ENCODE measurements around the gene MORC4. TPM values are rescaled to one million over a fixed set of nuclear protein-coding genes. Genes with fewer than 3 reads are reported as not detected.

Gene MORC4
- polyA plus RNA-seq, 1 experiment: 12.3 TPM

DNA sequence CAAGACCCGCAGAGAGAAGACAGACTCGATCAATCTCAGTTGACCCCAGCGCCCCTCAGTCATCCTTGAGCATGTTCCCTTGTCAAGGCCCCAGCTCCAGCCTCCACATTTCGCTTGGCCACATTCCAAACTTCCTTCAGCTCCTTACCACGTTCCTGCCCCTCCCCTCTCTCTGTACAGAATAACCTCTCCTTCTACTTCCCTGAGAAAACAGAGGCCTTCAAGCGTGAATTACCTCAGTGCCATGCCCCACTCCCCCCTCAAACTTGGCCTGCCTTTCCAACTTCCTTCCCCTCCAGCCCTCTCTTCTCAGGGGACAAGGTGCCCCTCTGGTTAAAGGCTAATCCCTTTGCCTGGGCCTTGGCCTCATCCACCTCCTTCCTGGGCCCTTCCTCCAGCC, 93.7 kb downstream of the MORC4 start:
- DNase-seq (ENCODE audit: low read depth): no peak
- Histone ChIP-seq H3K27me3 (ENCODE audit: control insufficient read depth, insufficient read depth, low read length) (no peaks in the 10 kb centered on the region), H3K36me3 (ENCODE audit: control insufficient read depth, insufficient read depth, low read length) (no peaks in the 10 kb centered on the region), H3K4me3 (ENCODE audit: low read depth, low read length) (no peak overlapping the region)
- TF ChIP-seq CTCF (IDR thresholded peaks at IDR 0.05; ENCODE audit: insufficient read depth, low read depth, low read length): no peak
- POLR2A ChIA-PET: no interaction called here
- CTCF ChIA-PET: interaction anchor here (0.6 to 3.6 kb wide), 3 partner anchors 12 to 932 kb away, joined by 3 to 13 read pairs (median 3); no protein-coding TSS in a partner anchor

GRCh38 chrX:106905064-106905708, 94.8 kb downstream of the MORC4 start:
- ChIA-PET POLR2A (no interaction called here), CTCF (interaction anchor here (3.6 kb wide), 1 partner anchor 11 kb away, joined by 13 read pairs; no protein-coding TSS in a partner anchor)
- no peaks in the 10 kb centered on the region for H3K36me3 ChIP-seq (ENCODE audit: control insufficient read depth, insufficient read depth, low read length)
- no peak overlapping the region for H3K4me3 ChIP-seq (ENCODE audit: low read depth, low read length)
- no peaks in the 10 kb centered on the region for H3K27me3 ChIP-seq (ENCODE audit: control insufficient read depth, insufficient read depth, low read length)
- no peak for TF ChIP-seq CTCF (IDR thresholded peaks at IDR 0.05; ENCODE audit: insufficient read depth, low read depth, low read length)
- no peak for DNase-seq (ENCODE audit: low read depth)

GRCh38 chrX:106903856-106904528, 96.0 kb downstream of the MORC4 start:
- ChIA-PET POLR2A (no interaction called here), CTCF (interaction anchor here (3.6 kb wide), 1 partner anchor 9 kb away, joined by 13 read pairs; no protein-coding TSS in a partner anchor)

GRCh38 chrX:106903291-106903824, 96.7 kb downstream of the MORC4 start, which contains the start of gene RIPPLY1:
Gene RIPPLY1, minus strand, starts transcription at chrX:106903341. Its CDS starts 54 bp downstream, at chrX:106903287.
- Histone ChIP-seq H3K36me3 (ENCODE audit: control insufficient read depth, insufficient read depth, low read length) (no peaks in the 10 kb centered on the region), H3K27me3 (ENCODE audit: control insufficient read depth, insufficient read depth, low read length) (no peaks in the 10 kb centered on the region), H3K4me3 (ENCODE audit: low read depth, low read length) (no peak within 1 kb of the TSS)
- TF ChIP-seq CTCF (IDR thresholded peaks at IDR 0.05; ENCODE audit: insufficient read depth, low read depth, low read length): no peak
- ChIA-PET POLR2A (no interaction called here), CTCF (interaction anchor here (1.0 to 3.6 kb wide), 2 partner anchors 9 to 12 kb away, joined by 3 to 13 read pairs; no protein-coding TSS in a partner anchor)
- no peak for DNase-seq (ENCODE audit: low read depth)

More at GRCh38 chrX:106903856-106904528, 96.0 kb downstream of the MORC4 start:
- Histone ChIP-seq H3K27me3 (ENCODE audit: control insufficient read depth, insufficient read depth, low read length) (no peaks in the 10 kb centered on the region), H3K4me3 (ENCODE audit: low read depth, low read length) (no peak overlapping the region), H3K36me3 (ENCODE audit: control insufficient read depth, insufficient read depth, low read length) (no peaks in the 10 kb centered on the region)
- DNase-seq (ENCODE audit: low read depth): no peak
- TF ChIP-seq CTCF (IDR thresholded peaks at IDR 0.05; ENCODE audit: insufficient read depth, low read depth, low read length): no peak

DNA sequence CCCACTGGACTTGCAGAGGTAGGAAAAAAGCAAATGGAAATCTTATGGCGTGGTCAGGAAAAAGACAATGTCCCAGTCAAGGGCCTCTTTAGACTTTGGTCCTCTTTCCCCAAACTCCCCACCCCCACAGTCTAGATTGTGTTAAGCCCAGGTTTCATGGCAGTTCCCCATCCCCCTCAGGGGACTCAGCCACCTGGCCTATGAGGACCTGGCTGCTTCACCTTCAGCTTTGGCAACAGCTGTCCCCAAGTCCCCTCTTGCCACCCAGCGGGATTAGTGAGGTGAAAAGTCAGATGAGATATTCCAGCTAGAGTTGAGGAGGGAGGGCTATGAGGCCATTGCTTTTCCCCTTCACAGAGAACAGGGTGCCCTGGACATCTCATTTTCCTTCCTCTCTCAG, 97.3 kb downstream of the MORC4 start:
- no peak for DNase-seq (ENCODE audit: low read depth)
- CTCF ChIA-PET: interaction anchor here (1.0 to 3.6 kb wide), 2 partner anchors 8 to 13 kb away, joined by 3 to 13 read pairs; no protein-coding TSS in a partner anchor
- Histone ChIP-seq H3K27me3 (ENCODE audit: control insufficient read depth, insufficient read depth, low read length) (no peaks in the 10 kb centered on the region), H3K4me3 (ENCODE audit: low read depth, low read length) (no peak overlapping the region), H3K36me3 (ENCODE audit: control insufficient read depth, insufficient read depth, low read length) (no peaks in the 10 kb centered on the region)
- POLR2A ChIA-PET: no interaction called here
- TF ChIP-seq CTCF (IDR thresholded peaks at IDR 0.05; ENCODE audit: insufficient read depth, low read depth, low read length): no peak

Measured in BJ (cell line).